Measurements from ENCODE around the gene TFPI. TPM values are rescaled to one million over a fixed set of nuclear protein-coding genes. Genes with fewer than 3 reads are reported as not detected.

The TFPI gene
- total RNA-seq, 1 donor from 2014 or later = 56.6 TPM

DNA sequence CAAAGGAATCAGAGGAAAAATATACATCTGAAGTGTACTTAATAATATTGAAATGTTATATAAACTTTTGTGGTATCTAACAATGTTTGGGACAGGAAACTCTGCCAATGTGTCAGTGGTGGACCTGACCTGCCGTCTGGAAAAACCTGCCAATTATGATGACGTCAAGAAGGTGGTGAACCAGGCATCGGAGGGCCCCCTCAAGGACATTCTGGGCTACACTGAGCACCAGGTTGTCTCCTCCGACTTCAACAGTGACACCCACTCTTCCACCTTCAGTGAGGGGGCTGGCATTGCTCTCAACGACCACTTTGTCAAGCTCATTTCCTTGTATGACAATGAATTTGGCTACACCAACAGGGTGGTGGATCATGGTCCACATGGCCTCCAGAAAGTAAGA lies 138.8 kb downstream of the TFPI start:
- TF ChIP-seq, protein P1, sequence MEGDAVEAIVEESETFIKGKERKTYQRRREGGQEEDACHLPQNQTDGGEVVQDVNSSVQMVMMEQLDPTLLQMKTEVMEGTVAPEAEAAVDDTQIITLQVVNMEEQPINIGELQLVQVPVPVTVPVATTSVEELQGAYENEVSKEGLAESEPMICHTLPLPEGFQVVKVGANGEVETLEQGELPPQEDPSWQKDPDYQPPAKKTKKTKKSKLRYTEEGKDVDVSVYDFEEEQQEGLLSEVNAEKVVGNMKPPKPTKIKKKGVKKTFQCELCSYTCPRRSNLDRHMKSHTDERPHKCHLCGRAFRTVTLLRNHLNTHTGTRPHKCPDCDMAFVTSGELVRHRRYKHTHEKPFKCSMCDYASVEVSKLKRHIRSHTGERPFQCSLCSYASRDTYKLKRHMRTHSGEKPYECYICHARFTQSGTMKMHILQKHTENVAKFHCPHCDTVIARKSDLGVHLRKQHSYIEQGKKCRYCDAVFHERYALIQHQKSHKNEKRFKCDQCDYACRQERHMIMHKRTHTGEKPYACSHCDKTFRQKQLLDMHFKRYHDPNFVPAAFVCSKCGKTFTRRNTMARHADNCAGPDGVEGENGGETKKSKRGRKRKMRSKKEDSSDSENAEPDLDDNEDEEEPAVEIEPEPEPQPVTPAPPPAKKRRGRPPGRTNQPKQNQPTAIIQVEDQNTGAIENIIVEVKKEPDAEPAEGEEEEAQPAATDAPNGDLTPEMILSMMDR (IDR thresholded peaks at IDR 0.05; ENCODE audit: insufficient read depth, low read depth, low read length) = no peak
- TF ChIP-seq EZH2 (IDR thresholded peaks at IDR 0.05; ENCODE audit: insufficient read depth, low read length) = no peak
- Histone ChIP-seq H3K36me3 (ENCODE audit: insufficient read depth, low read length) (no peaks in the 10 kb centered on the region), H3K79me2 (ENCODE audit: insufficient read depth, low read length) (no peaks in the 10 kb centered on the region), H2AFZ (ENCODE audit: low read depth, low read length) (no peak overlapping the region), H3K9me3 (ENCODE audit: insufficient read depth, low read depth, low read length) (no peaks in the 10 kb centered on the region), H3K4me1 (ENCODE audit: insufficient read depth, low read length) (no peaks in the 10 kb centered on the region), H3K4me3 (ENCODE audit: insufficient read depth, low read depth, low read length) (no peak overlapping the region), H3K9ac (ENCODE audit: low read length) (no peak overlapping the region), H3K27ac (ENCODE audit: low read depth, low read length) (no peak overlapping the region), H4K20me1 (ENCODE audit: insufficient read depth, low read length) (no peaks in the 10 kb centered on the region), H3K4me2 (ENCODE audit: low read length) (no peak overlapping the region), H3K27me3 (ENCODE audit: insufficient read depth, low read length) (no peaks in the 10 kb centered on the region)
- Mint-ChIP-seq H3K4me3 (ENCODE audit: unreplicated experiment) (no peak overlapping the region), H3K27me3 (ENCODE audit: low read depth, unreplicated experiment) (no peaks in the 10 kb centered on the region), H3K27ac (ENCODE audit: unreplicated experiment) (no peak overlapping the region), H3K4me1 (ENCODE audit: low read depth, unreplicated experiment) (no peaks in the 10 kb centered on the region), H3K9me3 (ENCODE audit: unreplicated experiment) (peaks cover under 1% of the 10 kb centered on the region), H3K36me3 (ENCODE audit: low read depth, unreplicated experiment) (no peaks in the 10 kb centered on the region)
- DNase-seq (ENCODE audit: low read depth) (no peak), FAIRE-seq (no peak)

Other genes starting within 250 kb of the TFPI start
- gene CALCRL, start 106.2 kb downstream of the TFPI start, total RNA-seq = 4.3 and 6.5 TPM in 2 replicates